Mononuclear cell (primary cell): ENCODE data around the gene RAPGEFL1. TPM values are rescaled to one million over a fixed set of nuclear protein-coding genes. Genes with fewer than 3 reads are reported as not detected.
"Not testable (repeated sequence)": the region's sequence is repeated elsewhere in the genome, so short reads cannot be mapped to it uniquely, and the experiment has no call there.

Experiments
- H3K27me3 ChIP-seq: 2 replicates; pipeline ENCODE4 v1.6.0; 2011; ENCODE audit warnings: low read length, control low read depth; ENCODE audit not compliant: insufficient read depth
- H3K4me1 ChIP-seq: 2 replicates; pipeline ENCODE4 v1.5.1; 2011; ENCODE audit warnings: mild to moderate bottlenecking, low read length, control low read depth; ENCODE audit not compliant: insufficient read depth
- H3K4me3 ChIP-seq: 2 replicates; pipeline ENCODE4 v1.5.1; 2011; ENCODE audit warnings: mild to moderate bottlenecking, low read length, moderate library complexity
- H3K9me3 ChIP-seq: 2 replicates; pipeline ENCODE4 v1.5.1; 2011; ENCODE audit warnings: low read depth, mild to moderate bottlenecking, control low read depth, low read length
- total RNA-seq: library from RNA; depleted of rRNA; stranded (reverse); fragments of >200 nt; gene quantifications from one replicate; pipeline ENCODE4 v1.2.3, GENCODE V29; 2012

RAPGEFL1 gene
- total RNA-seq, 1 donor = 2.3 TPM

GRCh38 chr17:40218740-40219593, 41.7 kb downstream of the RAPGEFL1 start, which contains the start of gene WIPF2:
Gene WIPF2, plus strand, starts transcription at chr17:40219304. Its CDS starts 37,156 bp downstream, at chr17:40256460.
- peak within 1 kb of the TSS; percentile 69 for H3K4me3 ChIP-seq
- no peaks in the 10 kb centered on the region for H3K9me3 ChIP-seq
- no peaks in the 10 kb centered on the region for H3K27me3 ChIP-seq
- peaks cover 22% of the 10 kb centered on the region for H3K4me1 ChIP-seq

- no peaks in the 10 kb centered on the region for H3K27me3 ChIP-seq
- H3K4me1 ChIP-seq = peaks cover 26% of the 10 kb centered on the region
- no peaks in the 10 kb centered on the region for H3K9me3 ChIP-seq
- H3K4me3 ChIP-seq = peak overlapping the region; percentile 69
These were observed 42.5 kb downstream of the RAPGEFL1 start for GRCh38 chr17:40219594-40220338.

GRCh38 chr17:40224718-40225550, 47.7 kb downstream of the RAPGEFL1 start:
- Histone ChIP-seq H3K9me3 (no peaks in the 10 kb centered on the region), H3K27me3 (no peaks in the 10 kb centered on the region), H3K4me1 (peaks cover 21% of the 10 kb centered on the region), H3K4me3 (no peak overlapping the region)

- not testable (repeated sequence) for H3K4me1 ChIP-seq, H3K9me3 ChIP-seq, H3K4me3 ChIP-seq, H3K27me3 ChIP-seq
These were observed 51.9 kb downstream of the RAPGEFL1 start for GRCh38 chr17:40229146-40229545.

DNA sequence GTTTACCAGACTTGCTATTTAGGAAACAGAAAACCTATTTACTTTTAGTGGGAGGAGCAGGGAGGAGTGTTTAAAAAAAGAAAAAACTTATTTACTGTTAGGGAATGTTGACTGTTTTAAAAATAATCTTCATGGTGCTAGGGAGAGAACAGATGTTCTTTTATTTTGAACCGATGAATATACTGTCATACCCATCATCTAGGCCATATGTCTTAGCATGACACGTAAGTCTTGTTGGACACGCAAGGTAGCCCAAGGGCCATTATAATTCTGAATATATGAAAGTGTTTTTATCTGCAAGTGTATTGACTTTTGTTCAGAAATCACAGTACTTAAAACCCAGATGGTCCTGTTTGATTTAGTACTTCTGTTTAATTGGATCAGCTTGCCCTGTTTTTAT, 53.4 kb downstream of the RAPGEFL1 start:
- Histone ChIP-seq H3K9me3 (no peaks in the 10 kb centered on the region), H3K27me3 (no peaks in the 10 kb centered on the region), H3K4me3 (no peak overlapping the region), H3K4me1 (peaks cover under 1% of the 10 kb centered on the region)

DNA sequence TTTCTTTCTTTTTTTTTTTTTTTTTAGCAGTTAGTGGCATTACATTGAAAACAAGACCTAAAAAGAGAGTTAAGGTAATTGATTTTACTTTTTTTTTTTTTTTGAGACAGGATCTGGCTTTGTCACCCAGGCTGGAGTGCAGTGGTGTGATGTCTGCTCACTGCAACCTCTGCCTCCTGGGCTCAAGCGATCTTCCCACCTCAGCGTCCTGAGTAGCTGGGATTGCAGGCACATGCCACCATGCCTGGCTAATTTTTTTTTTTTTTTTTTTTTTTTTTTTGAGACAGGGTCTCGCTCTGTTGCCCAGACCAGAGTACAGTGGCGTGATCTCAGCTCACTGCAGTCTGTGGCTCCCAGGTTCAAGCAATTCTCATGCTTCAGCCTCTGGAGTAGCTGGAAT, 54.7 kb downstream of the RAPGEFL1 start:
- not testable (repeated sequence) for H3K9me3 ChIP-seq, H3K4me1 ChIP-seq, H3K27me3 ChIP-seq, H3K4me3 ChIP-seq

GRCh38 chr17:40241252-40241834, 64.1 kb downstream of the RAPGEFL1 start:
- H3K4me3 ChIP-seq = no peak overlapping the region
- H3K4me1 ChIP-seq = no peaks in the 10 kb centered on the region
- H3K9me3 ChIP-seq = no peaks in the 10 kb centered on the region
- H3K27me3 ChIP-seq = no peaks in the 10 kb centered on the region

DNA sequence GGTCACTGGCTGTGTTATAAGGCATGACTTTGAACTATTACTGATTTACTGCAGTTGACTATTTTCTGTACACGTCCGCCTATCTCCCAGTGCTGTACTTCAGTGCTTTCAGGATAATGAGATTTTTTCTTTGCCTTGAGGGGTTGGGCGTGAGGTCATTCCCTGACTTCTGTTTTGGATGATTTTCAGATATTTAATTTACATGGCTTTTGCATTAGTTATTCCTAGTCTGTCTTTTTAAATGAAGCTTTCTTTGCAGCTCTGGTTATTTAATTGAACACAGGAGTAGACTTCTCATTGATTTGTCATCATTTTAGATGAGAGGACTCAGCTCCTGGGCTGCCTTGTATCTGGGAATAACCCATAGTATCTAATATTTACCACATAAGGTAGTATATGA, 65.5 kb downstream of the RAPGEFL1 start:
- Histone ChIP-seq H3K9me3 (no peaks in the 10 kb centered on the region), H3K4me3 (no peak overlapping the region), H3K4me1 (no peaks in the 10 kb centered on the region), H3K27me3 (no peaks in the 10 kb centered on the region)

DNA sequence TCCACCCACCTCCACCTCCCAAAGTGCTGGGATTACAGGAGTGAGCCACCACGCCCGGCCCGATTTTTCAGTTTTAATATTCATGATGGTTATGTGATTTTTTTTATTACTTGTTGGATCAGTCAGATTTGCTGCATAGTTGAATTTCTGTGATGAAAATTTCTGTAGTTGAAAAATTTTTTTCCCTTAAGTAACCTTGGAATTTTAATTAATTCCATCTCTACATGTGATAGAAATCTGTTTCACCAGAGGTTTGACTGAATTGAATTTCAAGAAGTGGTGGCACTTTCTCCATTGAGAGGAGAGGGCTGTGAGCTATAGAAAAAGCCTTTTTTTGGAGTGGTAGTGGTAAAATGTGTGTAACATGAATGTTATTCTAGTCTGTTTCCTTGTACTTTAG, 66.5 kb downstream of the RAPGEFL1 start:
- H3K9me3 ChIP-seq = no peaks in the 10 kb centered on the region
- peaks cover 5% of the 10 kb centered on the region for H3K4me1 ChIP-seq
- H3K27me3 ChIP-seq = no peaks in the 10 kb centered on the region
- H3K4me3 ChIP-seq = no peak overlapping the region

DNA sequence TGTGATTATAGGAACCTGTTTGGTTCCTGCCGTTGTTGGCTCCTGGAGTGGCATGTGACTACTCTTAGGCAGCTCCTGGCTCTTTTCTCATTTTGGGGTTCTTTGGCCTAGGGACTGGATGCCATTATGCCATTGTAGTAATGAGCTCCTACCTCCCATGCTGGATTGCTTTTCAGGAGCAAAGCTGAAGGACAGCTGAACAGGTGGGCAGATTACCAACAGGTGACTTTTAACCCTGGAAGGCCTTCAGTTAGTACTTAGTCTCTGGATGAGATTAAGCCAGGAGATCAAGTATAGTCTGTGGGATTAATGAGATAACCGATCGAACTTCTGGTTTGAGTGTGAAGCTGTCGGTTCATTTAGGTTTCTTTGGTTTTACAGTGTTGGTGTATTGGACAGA, 67.0 kb downstream of the RAPGEFL1 start:
- H3K27me3 ChIP-seq = no peaks in the 10 kb centered on the region
- no peak overlapping the region for H3K4me3 ChIP-seq
- H3K9me3 ChIP-seq = no peaks in the 10 kb centered on the region
- H3K4me1 ChIP-seq = peaks cover 5% of the 10 kb centered on the region

Other genes starting within 250 kb of the RAPGEFL1 start
- gene ORMDL3, start 249.9 kb upstream of the RAPGEFL1 start, total RNA-seq = 57.3 TPM
- gene LRRC3C, start 249.7 kb upstream of the RAPGEFL1 start, total RNA-seq = not detected
- gene GSDMA, start 214.5 kb upstream of the RAPGEFL1 start, total RNA-seq = 0.94 TPM
- 54.9 TPM for gene PSMD3, start 196.7 kb upstream of the RAPGEFL1 start, total RNA-seq
- not detected for gene CSF3, start 162.0 kb upstream of the RAPGEFL1 start, total RNA-seq
- 37.3 TPM for gene MED24, start 123.1 kb upstream of the RAPGEFL1 start, total RNA-seq
- gene THRA, start 114.5 kb upstream of the RAPGEFL1 start, total RNA-seq = 39.0 TPM
- 9.9 TPM for gene NR1D1, start 76.9 kb upstream of the RAPGEFL1 start, total RNA-seq
- 81.1 TPM for gene MSL1, start 55.5 kb upstream of the RAPGEFL1 start, total RNA-seq
- gene CASC3, start 36.9 kb upstream of the RAPGEFL1 start, total RNA-seq = 49.6 TPM
- 11.8 TPM for gene WIPF2, start 41.8 kb downstream of the RAPGEFL1 start, total RNA-seq
- gene CDC6, start 110.4 kb downstream of the RAPGEFL1 start, total RNA-seq = 0.21 TPM
- gene RARA, start 131.7 kb downstream of the RAPGEFL1 start, total RNA-seq = 67.9 TPM
- 0.21 TPM for gene GJD3, start 187.3 kb downstream of the RAPGEFL1 start, total RNA-seq
- 1.7 TPM for gene TOP2A, start 240.4 kb downstream of the RAPGEFL1 start, total RNA-seq